ENCODE results near the gene SLC38A9. TPM values are rescaled to one million over a fixed set of nuclear protein-coding genes. Genes with fewer than 3 reads are reported as not detected.
"Not testable (repeated sequence)": the region's sequence is repeated elsewhere in the genome, so short reads cannot be mapped to it uniquely, and the experiment has no call there.

The SLC38A9 gene
- total and polyA plus RNA-seq, 5 experiments from 2014 or later, result 6.4 to 24.4 (median 12.1) TPM

DNA sequence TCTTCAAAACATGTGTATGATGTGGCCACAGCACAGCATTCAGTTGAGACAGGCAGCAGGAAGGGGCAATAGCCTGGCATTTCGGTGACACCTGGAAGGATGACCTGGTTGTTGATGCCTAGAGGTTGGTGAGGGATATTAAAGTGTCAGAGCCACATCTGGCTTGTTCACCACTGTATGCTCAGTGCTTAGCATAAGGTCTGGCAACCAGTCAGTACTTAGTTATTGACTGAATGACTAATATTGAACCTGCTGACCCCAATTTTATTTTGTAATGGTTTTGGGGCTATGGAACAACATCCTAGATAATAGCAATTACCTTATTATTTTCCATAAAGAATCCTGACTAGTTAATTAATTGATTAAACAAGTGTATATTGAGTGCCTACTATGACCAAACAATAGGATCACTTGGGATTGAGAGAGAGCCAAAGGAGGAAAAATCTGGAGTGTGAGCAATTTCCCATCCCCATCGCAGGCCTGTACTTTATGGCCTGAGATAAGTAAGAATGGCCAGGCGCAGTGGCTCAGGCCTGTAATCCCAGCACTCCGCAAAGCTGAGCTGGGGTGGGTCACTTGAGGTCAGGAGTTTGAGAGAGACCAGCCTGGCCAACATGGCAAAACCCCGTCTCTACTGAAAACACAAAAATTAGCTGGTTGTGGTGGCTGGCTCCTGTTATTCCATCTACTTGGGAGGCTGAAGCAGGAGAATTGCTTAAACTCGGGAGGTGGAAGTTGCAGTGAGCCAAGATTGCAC lies 91.9 kb downstream of the SLC38A9 start:
- POLR2A ChIA-PET, result no interaction called here
- peaks cover 0 to 3% (median 0%) of the 10 kb centered on the region in 3 donors for H3K36me3 Mint-ChIP-seq
- peak overlapping the region in 1 of 10 donors; percentile 67 for H3K27ac Mint-ChIP-seq
- H3K4me3 Mint-ChIP-seq, result no peak overlapping the region
- no peak for ATAC-seq
- H3K9me3 Mint-ChIP-seq, result no peaks in the 10 kb centered on the region
- peaks cover 0 to 2% (median 0%) of the 10 kb centered on the region in 4 donors for H3K4me1 Mint-ChIP-seq
- DNase-seq, result no peak
- H3K27me3 Mint-ChIP-seq, result no peaks in the 10 kb centered on the region

GRCh38 chr5:55618318-55618717 lies 93.8 kb downstream of the SLC38A9 start:
- POLR2A ChIA-PET, result no interaction called here
- Mint-ChIP-seq H3K27ac (no peak overlapping the region), H3K4me3 (no peak overlapping the region), H3K9me3 (no peaks in the 10 kb centered on the region), H3K4me1 (peaks cover 0 to 2% (median 0%) of the 10 kb centered on the region in 4 donors), H3K27me3 (no peaks in the 10 kb centered on the region), H3K36me3 (peaks cover 0 to 2% (median 0%) of the 10 kb centered on the region in 3 donors)
- ATAC-seq (no peak), DNase-seq (no peak)

GRCh38 chr5:55613112-55613868 lies 98.8 kb downstream of the SLC38A9 start:
- POLR2A ChIA-PET, result no interaction called here

GRCh38 chr5:55610542-55610941 lies 101.6 kb downstream of the SLC38A9 start:
- POLR2A ChIA-PET, result interaction anchor here (0.6 kb wide), 1 partner anchor 600 kb away, joined by 3 read pairs; no protein-coding TSS in a partner anchor
- no peak overlapping the region for H3K27ac Mint-ChIP-seq
- H3K4me3 Mint-ChIP-seq, result no peak overlapping the region
- H3K27me3 Mint-ChIP-seq, result peaks cover 0 to 4% (median 0%) of the 10 kb centered on the region in 5 donors
- ATAC-seq (no peak), DNase-seq (no peak)
- H3K9me3 Mint-ChIP-seq, result no peaks in the 10 kb centered on the region
- peaks cover 0 to 2% (median 0%) of the 10 kb centered on the region in 4 donors for H3K4me1 Mint-ChIP-seq
- peaks cover 0 to 2% (median 0%) of the 10 kb centered on the region in 3 donors for H3K36me3 Mint-ChIP-seq

More at GRCh38 chr5:55613112-55613868, 98.8 kb downstream of the SLC38A9 start:
- ATAC-seq (no peak), DNase-seq (no peak)
- Mint-ChIP-seq H3K9me3 (no peaks in the 10 kb centered on the region), H3K4me3 (no peak overlapping the region), H3K27me3 (no peaks in the 10 kb centered on the region), H3K4me1 (peaks cover 0 to 4% (median 0%) of the 10 kb centered on the region in 4 donors), H3K27ac (no peak overlapping the region), H3K36me3 (peaks cover 0 to 2% (median 0%) of the 10 kb centered on the region in 3 donors)

- Mint-ChIP-seq H3K36me3 (peaks cover 0 to 1% (median 0%) of the 10 kb centered on the region in 3 donors), H3K27me3 (peaks cover 0 to 4% (median 0%) of the 10 kb centered on the region in 5 donors), H3K9me3 (no peaks in the 10 kb centered on the region), H3K27ac (no peak overlapping the region), H3K4me1 (peaks cover 0 to 2% (median 0%) of the 10 kb centered on the region in 4 donors), H3K4me3 (no peak overlapping the region)
- DNase-seq (no peak), ATAC-seq (no peak)
- POLR2A ChIA-PET, result no interaction called here
These were observed 102.7 kb downstream of the SLC38A9 start for GRCh38 chr5:55609413-55609812.

DNA sequence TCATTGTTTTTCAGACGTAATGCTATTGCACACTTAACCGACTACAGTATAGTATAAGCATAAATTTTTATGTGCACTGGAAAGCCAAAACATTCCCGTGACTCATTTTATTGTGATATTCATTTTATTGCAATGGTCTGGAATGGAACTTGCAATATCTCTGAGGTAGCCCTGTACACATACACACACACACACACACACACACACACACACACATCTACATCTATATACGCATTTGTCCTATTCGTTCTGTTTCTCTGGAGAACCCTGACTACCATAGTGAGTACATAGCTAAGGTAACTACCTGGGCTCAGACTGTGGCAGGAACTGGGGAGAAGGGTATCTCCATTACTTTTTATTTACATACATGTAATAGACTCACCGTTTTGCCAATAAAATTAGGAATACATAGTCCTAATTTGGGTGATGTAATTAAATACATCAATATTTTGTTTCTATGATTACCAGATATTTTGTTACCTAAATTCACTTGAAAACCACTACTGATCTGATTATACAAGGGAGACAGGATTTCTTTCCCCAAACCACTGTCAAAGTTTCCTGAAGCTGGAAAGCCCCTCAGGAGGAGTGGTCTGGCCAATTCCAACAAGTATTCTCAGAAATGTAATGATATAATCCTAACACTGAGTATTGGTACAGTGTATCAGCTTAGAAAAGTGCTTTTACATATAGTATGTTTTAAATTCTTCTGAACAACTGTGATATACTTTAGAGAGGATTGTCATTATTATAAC lies 103.4 kb downstream of the SLC38A9 start:
- DNase-seq (no peak), ATAC-seq (no peak)
- H3K36me3 Mint-ChIP-seq, result no peaks in the 10 kb centered on the region
- peaks cover 0 to 4% (median 0%) of the 10 kb centered on the region in 5 donors for H3K27me3 Mint-ChIP-seq
- POLR2A ChIA-PET, result no interaction called here
- no peaks in the 10 kb centered on the region for H3K9me3 Mint-ChIP-seq
- no peak overlapping the region for H3K27ac Mint-ChIP-seq
- peaks cover 0 to 2% (median 0%) of the 10 kb centered on the region in 4 donors for H3K4me1 Mint-ChIP-seq
- no peak overlapping the region for H3K4me3 Mint-ChIP-seq

GRCh38 chr5:55607309-55607708 lies 104.8 kb downstream of the SLC38A9 start:
- ATAC-seq, H3K4me1 Mint-ChIP-seq, H3K36me3 Mint-ChIP-seq, H3K27ac Mint-ChIP-seq, H3K27me3 Mint-ChIP-seq, H3K4me3 Mint-ChIP-seq, H3K9me3 Mint-ChIP-seq, DNase-seq: not testable (repeated sequence)
- POLR2A ChIA-PET, result interaction anchor here (0.7 kb wide), 2 partner anchors 11 to 610 kb away, joined by 4 read pairs; no protein-coding TSS in a partner anchor

- POLR2A ChIA-PET, result no interaction called here
- H3K4me1 Mint-ChIP-seq, result peaks cover 13 to 23% (median 20%) of the 10 kb centered on the region in 4 donors
- peak overlapping the region in 1 of 10 donors; percentile 42 for H3K27ac Mint-ChIP-seq
- no peaks in the 10 kb centered on the region for H3K9me3 Mint-ChIP-seq
- no peak overlapping the region for H3K4me3 Mint-ChIP-seq
- no peaks in the 10 kb centered on the region for H3K36me3 Mint-ChIP-seq
- peaks cover 0 to 4% (median 0%) of the 10 kb centered on the region in 5 donors for H3K27me3 Mint-ChIP-seq
- no peak for DNase-seq
- ATAC-seq, result no peak
These were observed 107.5 kb downstream of the SLC38A9 start for GRCh38 chr5:55604611-55605067.

GRCh38 chr5:55603922-55604321 lies 108.2 kb downstream of the SLC38A9 start:
- no peak for DNase-seq
- Mint-ChIP-seq H3K4me3 (no peak overlapping the region), H3K36me3 (no peaks in the 10 kb centered on the region), H3K27ac (no peak overlapping the region), H3K9me3 (no peaks in the 10 kb centered on the region), H3K4me1 (peaks cover 15 to 27% (median 22%) of the 10 kb centered on the region in 4 donors), H3K27me3 (peaks cover 0 to 4% (median 0%) of the 10 kb centered on the region in 5 donors)
- POLR2A ChIA-PET, result no interaction called here
- no peak for ATAC-seq

DNA sequence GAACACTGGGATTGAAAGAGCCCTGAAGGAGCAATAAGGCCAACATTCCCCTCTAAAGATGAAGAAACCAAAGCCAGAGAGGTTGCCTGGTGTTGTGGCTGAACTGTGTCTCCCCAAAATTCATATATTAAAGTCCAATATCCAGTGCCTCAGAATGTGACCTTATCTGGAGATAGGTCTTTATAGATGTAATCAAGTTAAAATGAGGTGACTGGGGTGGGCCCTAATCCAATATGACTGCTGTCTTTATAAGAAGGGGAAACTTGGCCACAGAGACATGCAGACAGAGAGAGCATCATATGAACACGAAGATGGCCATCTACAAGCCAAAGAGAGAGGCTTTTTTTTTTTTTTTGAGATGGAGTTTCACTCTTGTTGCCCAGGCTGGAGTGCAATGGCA lies 110.5 kb downstream of the SLC38A9 start:
- no peaks in the 10 kb centered on the region for H3K9me3 Mint-ChIP-seq
- peaks cover 0 to 4% (median 0%) of the 10 kb centered on the region in 5 donors for H3K27me3 Mint-ChIP-seq
- peak overlapping the region in 6 of 10 donors; percentile 54 to 88 (median 81) for H3K4me3 Mint-ChIP-seq
- H3K4me1 Mint-ChIP-seq, result peaks cover 13 to 27% (median 22%) of the 10 kb centered on the region in 4 donors
- POLR2A ChIA-PET, result no interaction called here
- DNase-seq (no peak), ATAC-seq (no peak)
- peak overlapping the region in 7 of 10 donors; percentile 16 to 93 (median 79) for H3K27ac Mint-ChIP-seq
- no peaks in the 10 kb centered on the region for H3K36me3 Mint-ChIP-seq

- no peaks in the 10 kb centered on the region for H3K36me3 Mint-ChIP-seq
- peak overlapping the region; percentile 16 to 93 (median 80) for H3K27ac Mint-ChIP-seq
- ATAC-seq, result peak in 1 of 2 donors; percentile 44
These were observed 110.9 kb downstream of the SLC38A9 start for GRCh38 chr5:55601204-55601618.

DNA sequence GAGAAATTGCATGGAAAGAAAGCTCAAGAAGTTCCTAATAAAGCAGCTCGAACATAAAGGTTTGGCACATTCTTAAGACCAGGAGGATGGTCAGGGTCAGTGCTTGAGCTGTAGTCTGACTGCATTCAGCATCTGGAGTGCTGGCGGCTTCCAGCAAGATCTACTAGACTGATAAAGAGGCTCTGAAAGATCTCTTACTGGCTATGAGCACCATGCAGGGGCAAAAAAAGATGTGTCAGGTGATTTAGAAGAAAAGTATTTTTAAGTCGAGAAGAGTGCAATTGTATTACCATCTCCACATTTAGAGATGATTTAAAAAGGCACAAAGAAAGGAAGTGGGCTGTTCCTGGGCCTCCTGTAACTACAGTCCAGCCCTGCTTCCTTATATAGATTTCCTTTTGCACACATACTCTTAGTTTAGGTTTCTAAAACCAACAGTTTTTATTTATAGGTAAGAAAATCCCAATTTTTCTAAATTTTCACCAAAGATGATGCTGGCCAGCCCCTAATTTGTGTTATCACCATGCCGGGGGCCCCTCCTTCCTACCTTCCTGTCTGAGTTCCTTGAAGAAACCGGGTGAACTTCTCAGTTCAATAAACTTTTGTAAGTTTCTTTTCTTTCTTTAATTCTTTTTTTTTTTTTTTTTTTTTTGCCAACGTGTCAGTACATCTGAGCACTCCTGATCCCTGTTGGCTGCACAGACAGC lies 111.5 kb downstream of the SLC38A9 start:
- peak; percentile 68 to 84 for ATAC-seq
- peak in 3 of 10 donors; percentile 12 to 41 (median 35) for DNase-seq
- H3K4me3 Mint-ChIP-seq, result peak overlapping the region; percentile 42 to 88 (median 78)
- H3K9me3 Mint-ChIP-seq, result no peaks in the 10 kb centered on the region
- H3K27me3 Mint-ChIP-seq, result no peaks in the 10 kb centered on the region
- H3K36me3 Mint-ChIP-seq, result no peaks in the 10 kb centered on the region
- peaks cover 13 to 27% (median 22%) of the 10 kb centered on the region in 4 donors for H3K4me1 Mint-ChIP-seq
- POLR2A ChIA-PET, result no interaction called here
- peak overlapping the region; percentile 16 to 93 (median 80) for H3K27ac Mint-ChIP-seq

More at GRCh38 chr5:55601204-55601618, 110.9 kb downstream of the SLC38A9 start:
- peak overlapping the region; percentile 42 to 88 (median 78) for H3K4me3 Mint-ChIP-seq
- DNase-seq, result no peak
- peaks cover 13 to 27% (median 22%) of the 10 kb centered on the region in 4 donors for H3K4me1 Mint-ChIP-seq
- peaks cover 0 to under 1% (median 0%) of the 10 kb centered on the region in 5 donors for H3K27me3 Mint-ChIP-seq
- no peaks in the 10 kb centered on the region for H3K9me3 Mint-ChIP-seq
- POLR2A ChIA-PET, result no interaction called here
